NCI-H128 (cell line): ENCODE measurements around the gene PARP3.
"Not testable (repeated sequence)": the region's sequence is repeated elsewhere in the genome, so short reads cannot be mapped to it uniquely, and the experiment has no call there.

Source experiments
- DNase-seq: peaks from one replicate; lab custom pipeline; 2025; ENCODE audit not compliant: unreplicated experiment; lab: John Stamatoyannopoulos, UW

PARP3 gene

DNA sequence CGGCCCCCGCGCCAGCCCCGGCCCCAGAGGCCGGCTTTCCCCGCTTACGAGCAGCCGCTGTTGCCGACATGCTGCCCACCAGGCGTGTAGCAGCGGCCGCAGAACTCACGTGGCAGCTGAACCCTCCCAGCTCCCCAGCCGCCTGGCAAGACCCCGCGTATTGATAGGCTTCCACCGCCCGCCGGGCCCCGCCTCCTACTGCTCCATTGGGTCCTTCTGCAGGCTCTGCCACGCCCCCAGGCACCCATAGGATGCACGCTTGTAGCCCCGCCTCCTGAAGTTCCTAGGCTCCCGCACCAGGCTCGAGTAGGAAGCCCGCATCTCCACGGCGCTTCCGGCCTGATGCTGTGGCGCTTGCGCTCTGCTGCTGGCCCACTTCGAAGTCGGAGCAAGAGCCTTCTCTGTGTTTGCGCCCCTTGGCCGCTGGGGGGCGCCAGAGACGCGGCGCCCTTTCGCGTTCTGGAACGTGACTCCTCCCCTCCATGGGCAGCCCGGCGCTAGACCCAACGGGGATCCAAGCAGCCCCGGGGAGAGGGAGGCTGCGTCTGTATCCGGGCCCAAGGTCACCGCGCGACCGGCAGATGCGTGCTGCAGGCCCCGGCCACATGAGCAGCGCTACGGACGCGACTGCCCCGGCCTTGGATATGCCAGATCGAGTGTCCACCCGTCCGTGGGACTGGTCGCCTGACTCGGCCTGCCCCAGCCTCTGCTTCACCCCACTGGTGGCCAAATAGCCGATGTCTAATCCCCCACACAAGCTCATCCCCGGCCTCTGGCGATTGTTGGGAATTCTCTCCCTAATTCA lies at the start of gene PARP3, which contains the start of gene RRP9:
Gene PARP3 (plus strand): TSS at position 566 of the 805 bp plus-strand sequence. CDS start 993 bp downstream, outside the sequence.
Gene RRP9 (minus strand): TSS at position 107 of the 805 bp plus-strand sequence. CDS start 37 bp downstream, at position 70.
- peak; percentile 98 for DNase-seq

DNA sequence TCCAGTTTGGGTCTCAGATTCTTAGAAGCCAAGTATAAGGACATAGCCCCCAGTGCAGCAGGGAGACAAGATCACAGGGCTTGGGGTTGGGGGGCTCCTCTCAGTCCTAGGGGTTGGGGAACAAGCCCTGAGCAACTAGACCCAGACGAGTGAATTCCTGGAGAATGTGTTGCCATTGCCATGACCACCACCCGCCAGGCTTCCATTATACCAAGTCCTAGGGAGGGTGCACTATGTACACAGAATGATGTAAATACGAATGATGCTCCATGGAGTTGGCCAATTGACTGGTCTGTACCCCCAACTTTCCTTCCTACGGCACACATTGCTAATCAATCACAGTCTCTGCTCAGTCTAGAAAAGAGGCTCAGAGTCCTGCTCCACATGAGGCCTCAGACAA lies 47.8 kb upstream of the PARP3 start:
- DNase-seq: no peak

DNA sequence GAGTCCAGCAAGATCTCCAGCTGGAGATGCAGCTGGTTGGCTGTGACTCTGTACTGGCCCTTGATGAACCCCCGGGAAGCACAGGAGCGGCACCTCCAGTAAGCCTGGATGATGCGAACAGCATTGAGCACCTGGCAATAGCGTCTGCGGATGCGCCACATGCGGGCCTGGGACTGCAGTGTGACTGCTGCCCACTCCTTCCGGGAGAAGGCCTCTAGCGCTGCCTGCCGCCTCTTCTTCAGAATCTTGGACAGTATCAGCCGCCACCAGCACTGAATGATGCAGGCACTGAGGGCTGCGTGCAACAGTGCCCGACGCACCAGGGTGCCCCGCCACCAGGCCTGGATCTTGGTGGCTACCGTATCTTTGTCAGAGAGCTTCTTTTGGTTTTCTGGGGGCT lies 47.2 kb upstream of the PARP3 start:
- no peak for DNase-seq

DNA sequence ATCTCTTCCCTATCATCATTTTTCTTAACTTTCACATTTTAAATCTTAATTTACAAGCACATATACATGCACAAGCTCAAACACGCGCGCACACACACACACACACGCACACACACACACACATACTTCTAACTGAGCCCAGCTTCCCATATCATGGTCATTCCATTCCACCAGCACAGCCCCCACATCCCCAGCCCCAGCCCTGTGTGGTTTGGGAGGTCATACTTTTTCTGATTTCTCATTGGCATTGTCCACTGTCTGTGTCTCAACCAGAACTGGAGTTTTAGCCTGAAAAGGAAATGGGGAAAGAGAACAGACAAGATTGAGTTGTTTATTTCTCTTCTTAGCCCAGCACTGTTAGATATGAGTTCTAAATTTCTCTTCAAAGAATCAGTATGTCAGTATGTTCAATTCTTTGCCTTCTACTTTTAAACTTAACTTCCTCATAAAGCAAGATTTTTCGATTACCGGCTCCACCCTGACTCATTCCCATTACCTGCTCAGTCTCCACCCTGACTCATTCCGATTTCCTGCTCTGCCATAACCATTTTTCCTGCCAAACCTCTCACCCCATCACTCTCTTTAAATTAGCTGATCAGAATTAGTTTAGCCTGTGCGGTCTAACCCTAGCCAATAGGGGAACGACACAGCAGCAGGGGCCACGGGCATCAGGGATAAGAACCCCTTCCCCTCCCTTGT lies 45.4 kb upstream of the PARP3 start:
- no peak for DNase-seq

DNA sequence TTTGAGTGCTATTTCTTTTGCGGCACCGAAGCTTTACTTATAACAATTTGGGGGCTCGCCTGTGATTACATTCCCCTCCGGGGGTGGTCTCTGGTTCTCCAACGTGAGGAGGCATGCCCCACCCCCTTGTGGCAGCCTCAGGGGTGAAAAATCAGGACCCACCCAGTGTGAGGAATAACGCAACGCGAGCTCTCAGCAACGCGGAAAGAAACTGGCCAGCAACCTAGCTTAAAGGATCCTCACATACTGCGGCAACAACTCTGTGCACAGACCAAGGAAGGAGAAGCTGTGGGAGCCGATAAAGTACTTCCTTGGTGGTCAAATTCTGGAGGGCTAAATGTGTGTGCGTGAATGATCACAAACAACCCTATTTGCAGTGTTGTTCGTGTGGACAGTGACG lies 44.8 kb upstream of the PARP3 start:
- DNase-seq: no peak

DNA sequence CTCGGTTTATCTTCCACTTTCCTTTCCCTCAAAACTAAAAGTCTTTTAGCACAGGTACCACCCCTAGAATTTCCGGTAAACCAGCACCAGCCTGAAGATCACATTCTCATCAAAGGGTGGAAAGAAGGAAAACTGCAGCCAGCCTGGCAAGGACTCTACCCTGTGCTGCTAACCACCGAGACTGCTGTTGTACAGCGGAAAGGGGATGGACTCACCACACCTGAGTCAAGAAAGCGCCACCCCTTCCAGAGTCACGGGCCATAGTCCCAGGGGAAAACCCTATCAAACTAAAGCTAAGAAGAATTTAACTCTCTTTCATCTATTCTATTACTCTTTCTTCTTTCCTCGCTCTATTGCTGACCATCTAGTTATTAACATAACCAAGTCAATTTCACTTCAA lies 42.1 kb upstream of the PARP3 start:
- DNase-seq: not testable (repeated sequence)

DNA sequence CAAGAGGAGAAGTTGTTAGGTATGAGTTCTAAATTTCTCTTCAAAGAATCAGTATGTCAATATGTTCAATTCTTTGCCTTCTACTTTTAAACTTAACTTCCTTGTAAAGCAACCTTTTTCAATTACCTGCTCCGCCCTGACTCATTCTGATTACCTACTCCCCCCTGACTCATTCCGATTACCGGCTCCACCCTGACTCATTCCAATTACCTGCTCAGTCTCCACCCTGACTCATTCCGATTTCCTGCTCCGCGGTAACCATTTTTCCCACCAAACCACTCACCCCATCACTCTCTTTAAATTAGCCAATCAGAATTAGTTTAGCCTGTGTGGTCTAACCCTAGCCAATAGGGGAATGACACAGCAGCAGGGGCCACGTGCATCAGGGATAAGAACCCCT lies 39.8 kb upstream of the PARP3 start:
- not testable (repeated sequence) for DNase-seq

DNA sequence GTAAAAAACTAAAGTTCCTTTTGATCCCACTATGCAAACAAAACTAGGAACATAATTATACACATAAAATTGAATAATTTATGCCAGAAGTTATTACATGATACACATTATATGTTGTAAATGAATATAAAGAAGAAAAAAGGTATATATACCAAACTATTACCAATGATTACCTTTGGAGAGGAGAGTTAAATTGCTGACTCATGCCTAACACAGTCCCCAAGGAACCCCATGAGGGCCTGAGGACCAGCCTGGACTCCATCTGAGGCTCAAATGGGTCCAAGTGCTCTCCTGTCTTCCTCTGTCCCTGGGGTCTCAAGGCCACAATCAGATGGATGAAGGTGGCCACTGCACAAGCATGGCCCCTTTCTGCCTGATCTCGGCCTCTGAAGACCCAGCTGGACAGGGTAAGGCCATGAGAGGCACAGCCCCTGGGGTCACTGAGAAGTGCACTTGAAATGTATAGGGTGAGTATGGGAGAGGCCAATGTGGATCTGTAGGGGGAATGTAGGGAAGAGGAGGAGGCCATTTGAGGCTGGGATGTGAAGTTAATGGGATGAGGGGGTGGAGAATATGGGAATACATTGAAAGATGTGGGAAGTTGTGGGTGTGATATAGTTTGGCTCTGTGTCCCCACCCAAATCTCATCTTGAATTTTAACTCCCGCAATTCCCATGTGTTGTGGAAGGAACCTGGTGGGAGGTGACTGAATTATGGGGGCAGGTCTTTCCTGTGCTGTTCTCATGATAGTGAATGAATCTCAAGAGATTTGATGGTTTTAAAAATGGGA lies 37.9 kb upstream of the PARP3 start:
- no peak for DNase-seq

DNA sequence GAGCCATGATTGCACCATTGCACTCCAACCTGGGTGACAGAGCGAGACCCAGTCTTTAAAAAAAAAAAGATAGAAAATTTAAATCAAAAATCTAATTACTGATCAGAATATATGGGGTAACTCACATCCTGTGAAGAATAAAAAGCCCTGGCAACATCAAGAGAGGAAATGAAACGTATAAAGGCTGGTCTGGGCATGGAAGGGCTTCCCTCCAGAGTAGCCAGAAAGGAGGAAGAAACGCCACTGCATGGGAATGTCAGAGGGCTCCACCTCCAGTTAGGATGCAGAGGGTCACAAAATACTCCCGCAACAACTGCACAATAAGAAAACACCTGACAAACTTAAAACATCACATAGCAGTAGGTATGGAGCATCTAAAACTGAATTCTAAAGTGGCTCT lies 34.1 kb upstream of the PARP3 start:
- no peak for DNase-seq

DNA sequence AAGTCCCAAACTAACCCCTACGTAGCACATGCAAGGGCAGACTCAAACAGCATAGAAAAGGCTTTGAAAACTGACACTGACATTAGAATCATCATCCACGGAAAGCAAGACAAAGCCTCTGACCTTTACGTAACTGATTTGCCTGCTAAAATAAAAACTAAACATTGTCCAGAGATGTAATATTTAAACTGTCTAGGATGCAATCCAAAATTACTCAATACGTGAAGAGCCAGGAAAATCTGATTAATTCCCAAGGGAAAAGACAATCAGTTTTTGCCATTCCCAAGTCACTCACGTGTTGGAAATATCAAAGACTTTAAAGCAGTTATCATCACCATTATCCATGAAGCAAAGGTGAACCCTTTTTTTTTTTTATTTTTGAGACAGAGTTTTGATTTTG lies 25.7 kb upstream of the PARP3 start:
- no peak for DNase-seq

DNA sequence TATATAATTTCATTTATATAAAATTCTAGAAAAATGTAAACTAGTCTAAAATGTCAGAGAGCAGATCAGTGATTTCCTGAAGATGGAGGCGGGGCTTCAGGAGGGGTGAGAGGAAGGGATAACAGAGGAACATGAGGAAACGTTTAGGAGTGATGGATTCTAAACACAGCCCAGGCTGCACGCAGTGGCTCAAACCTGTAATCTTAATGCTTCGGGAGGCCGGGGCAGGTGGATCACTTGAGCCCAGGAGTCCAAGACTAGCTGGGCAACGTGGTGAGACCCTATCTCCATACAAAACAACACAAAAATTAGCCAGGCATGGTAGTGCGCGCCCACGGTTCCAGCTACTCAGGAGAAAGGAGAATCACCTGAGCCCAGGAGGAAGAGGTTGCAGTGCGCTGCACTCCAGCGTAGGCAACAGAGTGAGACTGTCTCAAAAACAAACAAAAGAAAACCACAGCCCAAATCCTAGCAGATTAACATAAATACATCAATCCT lies 21.0 kb upstream of the PARP3 start:
- DNase-seq: no peak

DNA sequence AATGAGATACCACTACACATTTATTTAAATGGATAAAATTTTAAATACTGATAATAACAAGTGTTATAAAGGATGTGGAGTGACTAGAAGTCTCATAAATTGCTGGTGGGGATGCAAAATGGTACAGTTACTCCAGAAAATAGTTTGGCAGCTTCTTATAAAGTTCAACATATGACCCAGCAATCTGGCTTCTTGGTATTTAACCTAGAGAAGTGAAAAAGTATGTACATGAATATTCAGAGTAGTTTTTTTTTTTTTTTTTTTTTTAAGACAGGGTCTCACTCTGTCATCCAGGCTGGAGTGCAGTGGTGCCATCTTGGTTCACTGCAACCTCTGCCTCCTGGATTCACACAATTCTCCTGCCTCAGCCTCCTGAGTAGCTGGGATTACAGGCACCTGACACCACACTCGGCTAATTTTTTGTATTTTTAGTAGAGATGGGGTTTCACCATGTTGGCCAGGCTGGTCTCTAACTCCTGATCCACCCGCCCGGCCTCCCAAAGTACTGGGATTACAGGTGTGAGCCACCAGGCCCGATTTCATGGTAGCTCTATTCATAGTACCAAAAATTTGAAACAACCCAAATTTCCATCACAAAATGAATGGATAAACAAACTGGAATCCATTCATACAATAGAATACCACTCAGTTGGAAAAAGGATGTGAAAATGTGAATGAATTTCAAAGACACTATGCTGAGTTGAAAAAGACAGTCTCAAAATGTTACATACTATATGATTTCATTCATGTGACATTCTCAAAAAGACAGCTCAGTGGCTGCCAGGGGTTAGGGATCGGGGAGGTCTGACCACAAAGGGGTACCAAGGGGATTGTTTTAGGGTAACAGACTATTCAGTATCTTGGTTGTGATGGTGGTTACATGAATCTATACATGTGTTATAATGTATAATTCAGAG lies 14.8 kb upstream of the PARP3 start:
- DNase-seq: no peak

DNA sequence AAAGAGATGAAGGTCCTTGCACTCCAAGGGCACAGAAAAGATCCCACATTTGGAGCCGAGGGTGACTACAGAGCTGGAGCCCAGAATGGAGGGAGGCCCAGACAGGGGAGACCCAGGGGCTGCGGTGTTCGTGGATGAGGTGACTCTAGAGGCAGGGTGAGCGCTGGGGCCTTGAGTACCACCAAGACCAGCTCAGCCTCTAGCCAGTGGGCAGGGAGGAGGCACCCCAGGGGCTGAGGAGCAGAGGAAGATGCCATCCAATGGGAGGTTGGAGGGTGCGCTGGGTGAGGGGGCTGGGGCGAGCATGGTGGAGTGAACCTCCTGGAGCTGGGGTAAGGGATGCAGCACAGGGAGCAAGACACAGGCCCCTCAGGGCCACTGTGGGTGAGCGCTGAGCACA lies 13.7 kb upstream of the PARP3 start:
- DNase-seq: no peak

DNA sequence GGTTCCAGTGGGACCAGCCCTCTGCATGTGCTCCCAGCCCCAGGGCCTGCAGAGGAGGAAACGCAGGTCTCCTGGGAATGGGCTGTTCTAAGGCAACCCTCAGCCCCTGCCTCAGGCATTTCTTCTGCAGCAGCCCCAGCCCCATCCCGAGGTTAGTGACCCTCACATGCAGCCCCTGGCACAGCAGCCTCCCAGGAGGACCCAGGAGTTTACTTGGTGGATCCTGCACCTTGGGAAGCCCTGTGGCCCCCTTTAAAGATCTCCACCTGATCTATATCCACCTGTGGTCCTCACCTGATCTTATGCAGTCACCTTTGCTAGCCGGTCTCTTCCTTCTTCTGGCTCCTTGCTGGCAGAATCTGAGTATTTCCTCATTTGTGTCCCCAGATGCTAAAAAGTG lies 13.2 kb upstream of the PARP3 start:
- DNase-seq: not testable (repeated sequence)

DNA sequence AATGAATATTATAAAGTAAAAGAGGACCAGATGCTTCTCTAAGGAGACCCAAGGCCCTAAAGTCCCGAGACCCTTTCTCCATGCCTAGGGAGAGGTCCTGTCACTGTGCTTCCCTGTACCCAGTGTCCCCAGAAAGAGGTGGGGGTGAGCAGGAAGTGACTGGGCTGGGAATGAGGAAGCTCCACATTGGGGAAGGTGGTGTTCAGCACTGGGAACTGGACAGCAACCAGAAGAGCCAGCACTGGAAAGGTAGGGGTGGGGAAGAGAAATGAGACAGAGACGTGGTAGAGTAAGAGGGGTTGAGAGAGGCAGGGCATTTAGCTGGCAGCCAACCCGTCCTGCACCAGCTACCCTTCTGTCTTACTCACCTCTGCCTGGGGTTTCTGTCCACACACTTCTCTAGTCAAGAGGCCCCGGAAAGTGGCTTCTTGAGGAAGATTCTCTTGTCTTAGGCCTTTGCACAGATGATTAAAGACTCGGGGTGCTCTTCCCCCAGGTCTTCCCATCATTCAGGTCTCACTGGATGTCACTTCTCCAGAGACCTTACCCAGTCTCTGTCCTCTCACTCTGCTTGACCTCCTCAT lies 12.7 kb upstream of the PARP3 start:
- DNase-seq: no peak

DNA sequence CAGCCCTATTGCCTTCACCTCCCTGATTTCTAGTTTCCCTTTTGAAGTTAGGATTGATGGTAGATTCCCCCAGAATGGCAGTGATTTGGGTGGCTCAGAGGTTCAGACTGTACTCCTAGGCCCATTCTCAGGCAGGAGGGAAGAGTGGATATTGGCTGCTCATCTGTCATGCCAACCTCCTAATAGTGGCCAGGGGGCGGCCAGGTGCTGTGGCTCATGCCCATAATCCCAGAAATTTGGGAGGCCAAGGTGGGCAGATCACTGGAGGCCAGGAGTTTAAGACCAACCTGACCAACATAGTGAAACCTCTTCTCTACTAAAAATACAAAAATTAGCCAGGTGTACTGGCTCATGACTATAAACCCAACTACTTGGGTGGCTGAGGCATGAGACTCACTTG lies 11.7 kb upstream of the PARP3 start:
- no peak for DNase-seq

DNA sequence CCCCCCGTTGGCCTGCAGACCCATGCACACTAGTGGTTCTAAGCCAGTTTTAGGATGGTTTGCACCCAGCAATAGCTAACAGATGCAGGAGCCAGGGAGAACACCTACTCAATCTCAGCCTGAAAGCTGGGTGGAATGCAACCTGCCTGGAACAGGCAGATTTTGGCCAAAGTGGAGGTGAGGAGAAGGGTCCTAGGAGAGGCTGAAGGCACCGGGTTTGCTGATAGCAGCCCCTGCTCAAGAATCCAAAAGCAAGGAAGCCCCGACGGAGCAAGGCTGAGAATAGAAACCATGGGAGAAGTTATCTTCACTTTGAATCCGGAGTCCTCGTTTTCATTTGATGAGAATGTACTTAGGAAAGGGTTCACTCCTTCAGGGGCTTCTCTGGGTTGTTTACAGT lies 10.4 kb upstream of the PARP3 start:
- DNase-seq: no peak

DNA sequence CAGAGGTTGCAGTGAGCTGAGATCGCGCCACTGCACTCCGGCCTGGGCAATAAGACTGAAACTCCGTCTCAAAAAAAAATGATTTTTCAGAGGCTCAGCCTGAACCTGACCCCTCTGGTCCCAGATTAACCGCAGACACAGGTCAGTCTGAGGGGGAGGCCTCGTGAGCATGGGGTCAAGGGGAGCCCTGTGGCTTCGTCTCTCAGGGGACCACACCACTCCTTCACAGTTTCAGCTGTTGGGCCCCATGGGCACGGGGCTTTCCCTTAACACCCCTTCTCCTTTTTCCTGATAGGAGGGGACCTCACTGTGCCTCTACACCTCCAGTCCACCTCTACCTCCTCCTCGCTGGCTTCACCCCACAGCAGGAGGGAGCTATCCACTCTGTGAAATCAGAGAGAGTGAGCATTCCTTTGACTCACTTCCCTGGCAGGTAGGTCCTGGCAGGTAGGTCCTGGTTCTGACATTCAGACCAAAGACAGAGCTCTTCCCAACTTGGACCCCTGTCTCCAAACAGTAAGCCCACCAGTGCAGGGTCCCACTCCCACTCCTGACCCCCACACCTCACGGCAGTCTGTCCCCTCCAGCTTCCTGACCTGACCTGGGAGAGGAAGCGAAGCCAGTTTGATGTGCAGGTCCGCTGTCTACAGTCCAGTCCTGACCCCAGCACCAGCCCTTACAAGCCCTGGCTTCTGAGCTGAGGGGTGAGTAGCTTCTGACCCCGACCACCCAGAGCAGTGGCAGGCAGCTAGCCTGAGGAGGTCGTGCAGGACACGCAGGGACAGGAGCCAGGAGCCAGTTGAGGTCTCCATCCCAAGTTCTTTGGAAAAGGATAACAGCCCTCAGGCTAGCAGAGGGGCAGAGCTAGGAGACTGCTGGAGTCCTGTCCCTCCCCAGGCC lies 9.4 kb upstream of the PARP3 start:
- DNase-seq: no peak
